Heart left ventricle (tissue), 16 donors: ENCODE measurements around the gene HRAS. TPM values are rescaled to one million over a fixed set of nuclear protein-coding genes. Genes with fewer than 3 reads are reported as not detected.

ENCODE experiments used
- ATAC-seq, 4 donors: fragments of 200-7000 bp; cut with Tn5 transposase; one replicate each; pipeline ENCODE4 v1.9.1; 2020 to 2022; ENCODE audit warnings: moderate library complexity in 4 of 4, mild to moderate bottlenecking in 3 of 4, moderate number of reproducible peaks in 1 of 4
- DNase-seq, 5 donors: peaks; one replicate each; pipeline ENCODE4 v3.0.0-alpha.2; 2020
- H3K27ac ChIP-seq, 12 donors: fragments of 200-600 bp; sonication (generic) in 4 of 12; one replicate each; pipeline versions ENCODE4 v1.5.0 to v1.8.0; 2016 to 2022; ENCODE audit warnings: mild to moderate bottlenecking in 2 of 12
- H3K27me3 ChIP-seq, 9 donors: fragments of 200-600 bp; sonication (generic) in 2 of 9; one replicate each; pipeline versions ENCODE4 v1.5.1 to v1.8.0; 2016 to 2022; ENCODE audit warnings: mild to moderate bottlenecking in 3 of 9
- H3K36me3 ChIP-seq, 9 donors: fragments of 200-600 bp; sonication (generic) in 2 of 9; one replicate each; pipeline versions ENCODE4 v1.5.0 to v1.8.0; 2018 to 2022; ENCODE audit warnings: mild to moderate bottlenecking in 2 of 9
- H3K4me1 ChIP-seq, 12 donors: fragments of 200-600 bp; sonication (generic) in 4 of 12; one replicate each; pipeline versions ENCODE4 v1.5.0 to v1.8.0; 2016 to 2022; ENCODE audit warnings: mild to moderate bottlenecking in 3 of 12
- H3K4me3 ChIP-seq, 12 donors: fragments of 200-600 bp; sonication (generic) in 4 of 12; one replicate each; pipeline versions ENCODE4 v1.5.0 to v1.8.0; 2017 to 2022; ENCODE audit warnings: mild to moderate bottlenecking in 9 of 12, moderate library complexity in 4 of 12
- H3K9me3 ChIP-seq, 12 donors: fragments of 200-600 bp; sonication (generic) in 4 of 12; one replicate each; pipeline versions ENCODE4 v1.5.0 to v1.8.0; 2016 to 2022; ENCODE audit warnings: mild to moderate bottlenecking in 1 of 12
- POLR2A ChIP-seq, 2 donors: fragments of 450-650 bp; IDR thresholded peaks; one replicate each; pipeline ENCODE4 v1.6.1; 2017; ENCODE audit warnings: antibody characterized with exemption in 2 of 2, mild to moderate bottlenecking in 2 of 2, moderate library complexity in 2 of 2
- WGBS, 4 donors: extraction: QIAGEN DNeasy Blood & Tissue Kit in 2 of 4; methylation state at CpG; one replicate each; pipeline versions ENCODE4 v1.1.5 to v1.1.7; 2013 to 2018; 5-methylcytosine and 5-hydroxymethylcytosine counted together
- intact Hi-C, 10 donors: fragments of 100-400 bp; cut with DNase I; formaldehyde crosslinking; loops; one replicate each; pipeline versions ENCODE4 v1.11.1 to v1.14.2; 2022
- polyA plus RNA-seq, 2 donors: library from polyadenylated mRNA; stranded (reverse); fragments of 200-250 nt; gene quantifications; one replicate each; pipeline ENCODE4 v1.2.3, GENCODE V29; 2013
- total RNA-seq, 9 donors: library from RNA; depleted of rRNA in 2 of 9; stranded (reverse); fragments of >200 nt in 2 of 9; fragmentation: NEBNext Ultra II Directional in 3 of 9; extraction: Animal tissue kit (Norgen Biotek cat#: 25700) in 3 of 9; gene quantifications; one replicate each; pipeline versions ENCODE4 v1.1.0 to v1.2.4, GENCODE V29; 2016 to 2023
- TF ChIP-seq, protein P1 (sequence below), 12 donors: fragments of 200-600 bp; sonication (generic) in 4 of 12; IDR thresholded peaks; one replicate each; pipeline versions ENCODE4 v1.5.0 to v1.8.0; 2018 to 2022; ENCODE audit warnings: antibody characterized with exemption in 12 of 12, mild to moderate bottlenecking in 5 of 12
- donor health status: ischemic (EF 13 %, LVEDD 7.1; RV severe dilation, severe dysfunction).
- donor health status: healthy with polysubstance abuse.
- donor health status: DM: no; HTN: yes; CAD: no.
- donor health status: DM: no; HTN: no; CAD: no.
- donor health status: ischemic (EF 25% LVEDD 6.9; RV normal size, moderate dysfunction).
- donor health status: ischemic (EF 25% LVEDD 5.7; RV mildly dilated, moderate dysfunction).
- donor health status: healthy.
- donor health status: DM: yes; HTN: yes; CAD: no.
- donor health status: ischemic (EF 35%, LVEDD 5.7; RV mildly dilated, moderate dysfunction).
- donor health status: nonischemic (EF 11% LVEDD 7.7; RV severe dilation, severe dysfunction).
- donor health status: DM: yes; HTN: yes; CAD: no.
- donor health status: PGD.
- donor health status: ischemic (EF 29% LVEDD 5.4; RV normal size, mild dysfunction).
- donor health status: nonischemic (EF 23%, LVEDD 6.1; RV moderate dilation, normal function).

Gene HRAS
- total and polyA plus RNA-seq, 11 donors, result 44.0 to 99.3 (median 59.8) TPM

DNA sequence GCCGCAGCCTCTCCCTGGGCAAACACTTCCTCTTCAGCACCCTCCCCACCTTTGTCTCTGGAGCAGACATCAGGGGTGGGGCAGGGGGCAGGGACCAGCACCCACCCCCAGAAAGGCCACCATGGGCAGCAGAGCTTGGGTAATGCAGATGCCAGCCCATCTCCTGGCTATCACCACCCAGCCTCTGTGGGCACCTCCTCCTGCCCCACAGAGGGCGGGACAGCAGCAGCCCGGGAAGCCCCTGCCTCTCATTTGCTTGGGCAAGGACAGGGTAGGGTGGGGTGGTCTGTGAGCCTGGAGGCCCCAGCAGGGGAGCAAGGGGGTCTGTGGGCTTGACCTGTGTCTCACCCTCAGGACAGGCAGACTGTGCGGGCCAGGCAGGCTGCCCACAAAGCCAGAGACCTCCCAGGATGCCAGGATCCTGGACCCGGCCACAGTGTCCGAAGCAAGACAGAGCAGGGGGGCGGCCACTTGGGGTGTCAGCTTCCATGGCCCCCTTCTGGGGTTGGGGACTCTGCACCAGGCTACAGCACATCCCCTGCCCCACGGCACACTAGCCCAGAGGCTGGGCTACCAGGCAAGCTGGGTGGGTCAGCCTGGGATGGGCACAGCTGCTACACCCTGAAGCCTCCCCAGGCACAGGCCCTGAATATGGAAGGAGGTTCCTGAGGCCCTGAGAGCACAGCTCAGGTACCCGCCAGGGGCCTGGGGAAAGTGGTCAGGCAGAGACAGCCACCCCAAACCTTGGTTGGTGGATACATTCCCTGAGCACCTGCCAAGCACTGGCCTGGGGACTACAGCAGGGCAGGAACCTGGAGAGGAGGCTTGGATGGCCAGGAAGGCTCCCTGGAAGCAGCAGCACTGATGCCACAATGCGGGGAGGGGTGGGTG, 32.8 kb downstream of the HRAS start:
- peaks cover 8 to 87% (median 50%) of the 10 kb centered on the region in 12 donors for H3K4me1 ChIP-seq
- DNase-seq (peak in 1 of 5 donors; percentile 30), ATAC-seq (no peak)
- peaks cover 0 to 45% (median 42%) of the 10 kb centered on the region in 9 donors for H3K36me3 ChIP-seq
- peak overlapping the region in 2 of 12 donors; percentile 63 to 95 for H3K4me3 ChIP-seq
- H3K27me3 ChIP-seq, result no peaks in the 10 kb centered on the region
- 79 to 89% (median 81%) methylated on average over 5 to 10 of the region's 10 CpGs for WGBS, 4 donors
- TF ChIP-seq, protein P1, sequence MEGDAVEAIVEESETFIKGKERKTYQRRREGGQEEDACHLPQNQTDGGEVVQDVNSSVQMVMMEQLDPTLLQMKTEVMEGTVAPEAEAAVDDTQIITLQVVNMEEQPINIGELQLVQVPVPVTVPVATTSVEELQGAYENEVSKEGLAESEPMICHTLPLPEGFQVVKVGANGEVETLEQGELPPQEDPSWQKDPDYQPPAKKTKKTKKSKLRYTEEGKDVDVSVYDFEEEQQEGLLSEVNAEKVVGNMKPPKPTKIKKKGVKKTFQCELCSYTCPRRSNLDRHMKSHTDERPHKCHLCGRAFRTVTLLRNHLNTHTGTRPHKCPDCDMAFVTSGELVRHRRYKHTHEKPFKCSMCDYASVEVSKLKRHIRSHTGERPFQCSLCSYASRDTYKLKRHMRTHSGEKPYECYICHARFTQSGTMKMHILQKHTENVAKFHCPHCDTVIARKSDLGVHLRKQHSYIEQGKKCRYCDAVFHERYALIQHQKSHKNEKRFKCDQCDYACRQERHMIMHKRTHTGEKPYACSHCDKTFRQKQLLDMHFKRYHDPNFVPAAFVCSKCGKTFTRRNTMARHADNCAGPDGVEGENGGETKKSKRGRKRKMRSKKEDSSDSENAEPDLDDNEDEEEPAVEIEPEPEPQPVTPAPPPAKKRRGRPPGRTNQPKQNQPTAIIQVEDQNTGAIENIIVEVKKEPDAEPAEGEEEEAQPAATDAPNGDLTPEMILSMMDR (IDR thresholded peaks at IDR 0.05), result no peak
- TF ChIP-seq POLR2A (IDR thresholded peaks at IDR 0.05), result no peak
- H3K27ac ChIP-seq, result peak overlapping the region in 10 of 12 donors; percentile 22 to 100 (median 81)
- no peaks in the 10 kb centered on the region for H3K9me3 ChIP-seq
- intact Hi-C loops, result loop anchor here in 5 of 10 donors (5.0 to 10.0 kb wide), 5 partner anchors 35 to 298 kb away; partner anchors contain the start of genes PTDSS2 (in 2 of the 5), BET1L (in 1 of the 5), IFITM2 (in 1 of the 5) and RIC8A (in 1 of the 5)

DNA sequence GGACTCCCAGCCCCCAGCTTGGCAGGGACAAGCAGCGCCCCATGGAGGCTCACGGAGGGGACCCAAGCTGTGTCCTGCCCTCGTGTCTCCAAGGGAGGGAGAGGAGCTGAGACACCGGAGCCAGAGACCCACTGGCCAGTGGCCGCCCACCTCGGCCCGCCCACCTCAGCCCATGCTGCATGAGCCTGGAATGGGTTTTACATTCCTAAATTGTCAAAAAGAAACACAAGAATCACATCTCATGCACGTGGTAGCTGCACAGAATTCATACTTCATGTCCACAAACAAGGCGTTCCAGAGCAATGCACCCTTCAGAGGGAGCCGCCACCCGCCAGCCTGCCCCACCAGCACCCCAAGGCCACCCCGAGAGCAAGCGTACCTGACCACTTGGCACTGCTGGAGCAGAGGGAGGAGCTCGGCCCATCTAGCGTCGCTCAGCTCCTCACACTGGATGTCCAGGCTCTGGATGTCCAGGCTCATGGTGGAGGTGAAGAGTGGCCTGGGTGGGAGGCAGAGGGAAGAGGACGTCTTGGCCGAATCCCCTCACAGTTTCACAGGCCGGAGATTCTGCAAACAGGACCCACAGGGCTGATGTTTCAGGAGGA, 33.6 kb downstream of the HRAS start:
- Histone ChIP-seq H3K27ac (peak overlapping the region in 10 of 12 donors; percentile 37 to 100 (median 79)), H3K4me1 (peaks cover 8 to 84% (median 49%) of the 10 kb centered on the region in 12 donors), H3K27me3 (no peaks in the 10 kb centered on the region), H3K4me3 (peak overlapping the region in 1 of 12 donors; percentile 15), H3K9me3 (no peaks in the 10 kb centered on the region), H3K36me3 (peaks cover 0 to 53% (median 49%) of the 10 kb centered on the region in 9 donors)
- intact Hi-C loops, result loop anchor here in 5 of 10 donors (5.0 to 10.0 kb wide), 5 partner anchors 34 to 297 kb away; partner anchors contain the start of genes PTDSS2 (in 2 of the 5), BET1L (in 1 of the 5), IFITM2 (in 1 of the 5) and RIC8A (in 1 of the 5)
- ATAC-seq, result no peak
- peak in 1 of 5 donors; percentile 23 for DNase-seq
- WGBS, 4 donors, result 74 to 90% (median 87%) methylated on average over 18 to 19 of the region's 19 CpGs
- no peak for TF ChIP-seq POLR2A (IDR thresholded peaks at IDR 0.05)
- TF ChIP-seq, protein P1 (IDR thresholded peaks at IDR 0.05), result no peak

DNA sequence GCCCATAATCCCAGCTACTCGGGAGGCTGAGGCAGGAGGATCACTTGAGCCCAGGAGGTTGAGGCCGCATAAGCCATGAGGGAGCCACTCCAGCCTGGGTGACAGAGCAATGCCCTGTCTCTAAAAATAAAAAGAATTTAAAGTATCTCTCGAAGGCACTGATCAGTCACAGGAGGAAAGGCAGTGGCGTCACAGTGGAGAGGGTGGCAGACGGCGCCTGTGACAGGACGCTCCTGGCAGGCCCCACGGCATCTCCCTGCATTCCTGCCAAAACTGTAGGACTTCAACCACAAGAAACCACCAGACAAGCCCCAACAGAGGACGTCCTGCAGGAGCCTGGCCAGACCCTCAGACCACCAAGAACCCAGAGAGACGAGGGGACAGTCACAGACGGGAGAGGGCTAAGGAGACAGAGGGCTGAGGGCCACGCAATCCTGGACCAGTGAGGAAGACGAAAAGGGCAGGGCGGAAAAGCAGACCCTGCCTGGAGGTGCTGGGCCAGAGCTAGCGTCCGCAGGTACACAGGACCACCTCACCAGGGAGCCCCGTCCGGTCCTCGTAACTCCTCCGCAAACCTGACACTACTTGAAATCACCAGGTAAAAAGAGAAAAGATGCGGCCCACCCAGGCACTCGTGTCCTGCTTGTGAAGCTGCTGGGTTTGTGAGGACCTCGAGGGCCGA, 34.2 kb downstream of the HRAS start:
- intact Hi-C loops, result loop anchor here in 5 of 10 donors (5.0 to 10.0 kb wide), 5 partner anchors 34 to 296 kb away; partner anchors contain the start of genes PTDSS2 (in 2 of the 5), BET1L (in 1 of the 5), IFITM2 (in 1 of the 5) and RIC8A (in 1 of the 5)
- TF ChIP-seq, protein P1 (IDR thresholded peaks at IDR 0.05), result no peak
- TF ChIP-seq POLR2A (IDR thresholded peaks at IDR 0.05), result no peak
- Histone ChIP-seq H3K4me1 (peaks cover 8 to 84% (median 49%) of the 10 kb centered on the region in 12 donors), H3K27ac (peak overlapping the region in 11 of 12 donors; percentile 1 to 77 (median 52)), H3K36me3 (peaks cover 0 to 59% (median 54%) of the 10 kb centered on the region in 9 donors), H3K9me3 (no peaks in the 10 kb centered on the region), H3K4me3 (no peak overlapping the region), H3K27me3 (no peaks in the 10 kb centered on the region)
- peak in 2 of 5 donors; percentile 55 to 79 for DNase-seq
- 75 to 83% (median 79%) methylated on average over 22 to 24 of the region's 24 CpGs for WGBS, 4 donors
- peak; percentile 23 to 47 (median 30) for ATAC-seq
